Endothelial cell (in vitro differentiated cells): ENCODE results near the gene VCL. TPM values are rescaled to one million over a fixed set of nuclear protein-coding genes. Genes with fewer than 3 reads are reported as not detected.

ENCODE experiments used
- DNase-seq: peaks from one replicate; pipeline ENCODE4 v3.0.0; 2021; ENCODE audit warnings: low spot score
- H3K27ac Mint-ChIP-seq: one replicate; pipeline ENCODE4 v1.8.0; 2021; ENCODE audit warnings: mixed read lengths, inconsistent platforms; ENCODE audit not compliant: unreplicated experiment
- H3K27me3 Mint-ChIP-seq: one replicate; pipeline ENCODE4 v1.8.0; 2021; ENCODE audit warnings: mild to moderate bottlenecking, moderate library complexity, mixed read lengths, inconsistent platforms; ENCODE audit not compliant: unreplicated experiment
- H3K36me3 Mint-ChIP-seq: one replicate; pipeline ENCODE4 v1.8.0; 2021; ENCODE audit warnings: mild to moderate bottlenecking, low read depth, mixed read lengths, inconsistent platforms; ENCODE audit not compliant: unreplicated experiment
- H3K4me1 Mint-ChIP-seq: one replicate; pipeline ENCODE4 v1.8.0; 2021; ENCODE audit warnings: mild to moderate bottlenecking, mixed read lengths, inconsistent platforms; ENCODE audit not compliant: unreplicated experiment
- H3K4me3 Mint-ChIP-seq: one replicate; pipeline ENCODE4 v1.8.0; 2021; ENCODE audit warnings: mild to moderate bottlenecking, mixed read lengths, inconsistent platforms; ENCODE audit not compliant: unreplicated experiment
- H3K9me3 Mint-ChIP-seq: one replicate; pipeline ENCODE4 v1.8.0; 2021; ENCODE audit warnings: mixed read lengths, inconsistent platforms; ENCODE audit not compliant: unreplicated experiment
- total RNA-seq: library from RNA; stranded (reverse); fragmentation: NEBNext Ultra II Directional; extraction: Animal tissue kit (Norgen Biotek cat#: 25700); gene quantifications from one replicate; pipeline ENCODE4 v1.2.1, GENCODE V29; 2021; ENCODE audit not compliant: unreplicated experiment
- TF ChIP-seq, protein P1 (sequence below): fragments of 200-600 bp; sonication (generic); IDR thresholded peaks from one replicate; pipeline ENCODE4 v1.5.0; 2021; ENCODE audit warnings: antibody characterized with exemption; ENCODE audit not compliant: unreplicated experiment

VCL gene
- total RNA-seq, 1 donor from 2014 or later: 200 TPM

GRCh38 chr10:74156919-74157289 is 159.0 kb downstream of the VCL start:
- Mint-ChIP-seq H3K4me3 (no peak overlapping the region), H3K4me1 (peaks cover 5% of the 10 kb centered on the region), H3K27ac (no peak overlapping the region), H3K36me3 (no peaks in the 10 kb centered on the region), H3K27me3 (no peaks in the 10 kb centered on the region), H3K9me3 (no peaks in the 10 kb centered on the region)
- TF ChIP-seq, protein P1, sequence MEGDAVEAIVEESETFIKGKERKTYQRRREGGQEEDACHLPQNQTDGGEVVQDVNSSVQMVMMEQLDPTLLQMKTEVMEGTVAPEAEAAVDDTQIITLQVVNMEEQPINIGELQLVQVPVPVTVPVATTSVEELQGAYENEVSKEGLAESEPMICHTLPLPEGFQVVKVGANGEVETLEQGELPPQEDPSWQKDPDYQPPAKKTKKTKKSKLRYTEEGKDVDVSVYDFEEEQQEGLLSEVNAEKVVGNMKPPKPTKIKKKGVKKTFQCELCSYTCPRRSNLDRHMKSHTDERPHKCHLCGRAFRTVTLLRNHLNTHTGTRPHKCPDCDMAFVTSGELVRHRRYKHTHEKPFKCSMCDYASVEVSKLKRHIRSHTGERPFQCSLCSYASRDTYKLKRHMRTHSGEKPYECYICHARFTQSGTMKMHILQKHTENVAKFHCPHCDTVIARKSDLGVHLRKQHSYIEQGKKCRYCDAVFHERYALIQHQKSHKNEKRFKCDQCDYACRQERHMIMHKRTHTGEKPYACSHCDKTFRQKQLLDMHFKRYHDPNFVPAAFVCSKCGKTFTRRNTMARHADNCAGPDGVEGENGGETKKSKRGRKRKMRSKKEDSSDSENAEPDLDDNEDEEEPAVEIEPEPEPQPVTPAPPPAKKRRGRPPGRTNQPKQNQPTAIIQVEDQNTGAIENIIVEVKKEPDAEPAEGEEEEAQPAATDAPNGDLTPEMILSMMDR: no peak
- no peak for DNase-seq

DNA sequence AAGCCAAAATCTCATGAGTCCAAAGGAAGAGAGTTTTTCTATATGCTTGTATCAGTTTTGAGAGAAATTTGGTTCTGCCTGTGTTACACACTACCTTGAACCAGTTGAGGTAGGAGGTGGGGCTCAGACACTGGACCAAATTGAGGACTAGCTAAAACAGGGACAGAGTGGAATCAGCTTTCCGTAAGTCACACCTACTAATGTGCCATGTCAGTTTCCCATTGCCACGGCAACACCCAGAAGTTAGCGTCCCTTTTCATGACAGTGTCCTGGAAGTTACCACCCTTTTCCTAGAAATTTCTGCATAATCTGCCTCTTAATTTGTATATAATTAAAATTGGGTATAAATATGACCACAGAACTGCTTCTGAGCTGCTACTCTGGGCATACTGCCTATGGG is 162.1 kb downstream of the VCL start:
- H3K27me3 Mint-ChIP-seq: no peaks in the 10 kb centered on the region
- H3K4me1 Mint-ChIP-seq: no peaks in the 10 kb centered on the region
- H3K9me3 Mint-ChIP-seq: no peaks in the 10 kb centered on the region
- H3K27ac Mint-ChIP-seq: no peak overlapping the region
- TF ChIP-seq, protein P1: no peak
- no peaks in the 10 kb centered on the region for H3K36me3 Mint-ChIP-seq
- DNase-seq: no peak
- no peak overlapping the region for H3K4me3 Mint-ChIP-seq

GRCh38 chr10:74163319-74164068 is 165.6 kb downstream of the VCL start:
- Mint-ChIP-seq H3K4me3 (no peak overlapping the region), H3K36me3 (no peaks in the 10 kb centered on the region), H3K4me1 (no peaks in the 10 kb centered on the region), H3K9me3 (no peaks in the 10 kb centered on the region), H3K27me3 (no peaks in the 10 kb centered on the region), H3K27ac (no peak overlapping the region)
- TF ChIP-seq, protein P1: no peak
- no peak for DNase-seq

DNA sequence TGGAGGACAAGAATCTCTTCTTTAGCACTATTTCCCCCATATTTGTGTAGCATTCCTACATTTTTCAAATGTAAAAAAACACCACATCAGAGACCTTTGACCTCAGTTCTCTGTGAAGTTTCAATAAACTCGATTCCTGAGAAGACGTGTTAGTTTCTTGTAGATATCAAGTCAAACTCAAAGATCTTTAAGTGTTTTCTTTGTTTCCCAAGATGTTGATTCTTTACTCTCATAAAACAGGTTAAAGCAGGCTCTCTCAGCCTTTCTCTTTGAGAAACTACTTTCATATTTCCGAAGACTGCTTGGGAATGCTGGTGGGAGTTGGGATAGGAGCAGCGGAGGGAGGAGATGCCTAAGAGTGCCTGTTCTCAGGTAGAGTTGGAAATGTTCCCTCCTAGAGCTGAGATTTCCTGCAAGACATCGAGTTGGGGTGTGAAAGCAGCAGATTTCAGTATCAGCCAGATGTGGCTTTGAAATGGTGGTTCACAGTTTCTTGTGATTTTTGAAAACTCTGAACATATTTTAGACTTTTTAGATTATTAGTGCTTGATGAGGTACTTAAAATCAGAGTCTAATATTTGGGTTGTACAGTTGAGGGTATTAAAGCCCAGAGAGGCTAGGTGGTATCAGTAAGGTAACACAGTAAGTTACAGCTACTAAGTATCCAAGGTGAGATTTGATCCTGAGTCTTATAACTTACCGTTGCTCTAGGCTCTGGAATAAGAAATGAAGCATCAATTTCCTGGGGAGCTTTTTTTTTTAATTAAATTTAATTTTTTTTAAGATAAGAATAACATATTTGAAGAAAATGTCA is 167.0 kb downstream of the VCL start:
- H3K27ac Mint-ChIP-seq: no peak overlapping the region
- H3K4me3 Mint-ChIP-seq: no peak overlapping the region
- no peaks in the 10 kb centered on the region for H3K4me1 Mint-ChIP-seq
- TF ChIP-seq, protein P1: no peak
- H3K9me3 Mint-ChIP-seq: no peaks in the 10 kb centered on the region
- no peaks in the 10 kb centered on the region for H3K36me3 Mint-ChIP-seq
- no peaks in the 10 kb centered on the region for H3K27me3 Mint-ChIP-seq
- DNase-seq: no peak

DNA sequence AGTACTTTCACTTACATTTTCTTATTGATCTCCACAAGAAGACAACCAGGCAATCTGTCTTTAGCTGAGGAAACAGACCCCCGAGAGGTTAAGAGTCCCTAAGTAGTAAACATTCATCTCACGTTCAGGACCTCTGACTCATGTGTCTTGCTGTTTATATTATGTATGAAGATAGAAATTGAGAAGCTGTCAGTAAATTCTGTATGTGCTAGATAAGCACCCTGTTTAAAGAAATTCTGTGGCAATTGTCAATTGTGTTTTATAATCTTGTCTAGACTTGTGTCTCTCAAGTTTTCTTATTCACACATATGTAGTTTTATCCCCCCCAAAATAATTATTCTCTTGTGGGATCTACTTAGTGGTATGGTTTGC is 167.6 kb downstream of the VCL start:
- TF ChIP-seq, protein P1: no peak
- H3K4me1 Mint-ChIP-seq: no peaks in the 10 kb centered on the region
- DNase-seq: no peak
- H3K4me3 Mint-ChIP-seq: no peak overlapping the region
- H3K36me3 Mint-ChIP-seq: no peaks in the 10 kb centered on the region
- H3K27me3 Mint-ChIP-seq: no peaks in the 10 kb centered on the region
- H3K27ac Mint-ChIP-seq: no peak overlapping the region
- H3K9me3 Mint-ChIP-seq: no peaks in the 10 kb centered on the region
